Ramos (cell line): ENCODE measurements around the gene NPW.

ENCODE experiments used
- in situ Hi-C: fragments of 300-500 bp; cut with MboI; formaldehyde crosslinking; loops from one replicate; pipeline ENCODE4 v1.14.3; 2022; ENCODE audit warnings: low sequenced_read_pairs; ENCODE audit not compliant: unreplicated experiment

NPW gene

DNA sequence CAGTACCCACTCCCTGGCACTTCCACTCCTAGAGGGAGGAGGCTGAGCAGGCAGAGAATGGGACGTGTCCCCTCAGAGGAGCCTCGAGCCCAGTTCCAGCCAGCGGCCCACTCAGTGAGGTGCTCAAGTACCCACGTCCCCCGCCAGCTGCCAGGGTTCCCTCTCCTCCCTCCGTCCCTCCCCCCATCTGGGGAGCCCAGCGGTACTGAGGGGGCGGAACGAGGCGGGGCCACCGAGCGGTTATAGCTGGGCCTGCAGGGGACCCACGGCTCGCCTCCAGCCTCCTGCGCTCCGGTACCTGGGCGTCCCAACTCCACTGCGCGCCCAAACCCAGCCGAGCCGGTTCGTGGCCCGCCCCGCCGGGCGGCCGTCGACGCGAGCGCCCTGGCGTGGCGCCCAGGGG is at the start of gene NPW:
Gene NPW (plus strand): TSS at position 268 of the 403 bp plus-strand sequence.
- in situ Hi-C loops = loop anchor here (25.0 kb wide), 1 partner anchor 493 kb away; the partner anchor contains the start of genes AMDHD2 and ATP6V0C

DNA sequence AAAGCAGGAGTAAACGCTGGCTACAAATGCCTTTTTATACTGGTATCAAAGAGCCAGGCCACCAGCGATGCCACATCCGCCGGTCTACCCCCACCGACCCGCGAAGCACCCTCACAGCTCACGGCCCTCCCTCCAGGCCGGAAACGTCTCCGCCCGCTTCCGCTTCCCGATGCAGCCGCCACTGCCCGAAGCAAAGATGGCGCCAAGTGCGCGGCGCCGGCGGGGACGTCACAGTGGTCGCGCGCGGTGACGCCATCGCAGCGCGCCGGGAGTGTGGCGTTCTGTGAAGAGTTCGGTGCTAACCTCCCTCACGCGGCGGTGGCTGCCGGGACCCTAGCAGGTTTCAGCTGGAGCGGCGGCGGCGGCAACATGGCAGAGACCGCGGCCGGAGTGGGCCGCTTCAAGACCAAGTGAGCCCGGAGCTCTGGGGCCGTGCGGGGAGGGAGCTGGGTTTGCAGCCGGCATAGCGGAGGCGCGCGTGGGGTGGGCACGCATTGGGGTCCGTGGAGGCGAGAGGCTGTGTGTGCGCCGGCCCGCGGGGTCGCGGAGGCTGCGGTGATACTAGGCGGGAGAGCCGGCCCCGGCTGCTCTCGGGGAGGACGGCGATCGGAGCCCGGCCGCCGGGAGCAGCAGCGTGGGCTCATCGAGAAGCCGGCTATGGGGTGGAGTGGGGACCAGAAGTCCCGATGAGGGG is 47.6 kb upstream of the NPW start, which contains the start of gene TBL3:
Gene TBL3 (plus strand): TSS at position 258 of the 694 bp plus-strand sequence. CDS start 112 bp downstream, at position 370.
- in situ Hi-C loops = no loop called here

DNA sequence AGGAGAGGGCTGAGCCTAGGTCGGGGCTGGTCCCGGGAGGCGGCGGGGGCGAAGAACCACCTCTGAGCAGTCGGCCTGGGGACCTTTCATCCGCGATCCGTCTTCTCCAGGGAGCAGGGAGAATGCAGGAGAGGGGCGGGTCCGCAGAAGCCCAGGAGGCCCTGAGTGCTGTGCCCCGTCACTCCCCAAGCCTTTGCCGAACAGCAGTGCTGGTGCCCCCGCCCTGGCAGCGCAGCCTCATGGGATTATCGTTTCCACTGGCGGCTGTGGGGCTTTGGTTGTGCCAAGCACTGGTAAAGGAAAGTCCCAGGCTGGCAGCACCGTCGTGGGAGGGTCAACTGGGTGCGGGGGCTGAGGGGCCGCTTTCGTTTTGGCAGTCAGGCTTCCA is 47.1 kb upstream of the NPW start:
- in situ Hi-C loops = no loop called here

DNA sequence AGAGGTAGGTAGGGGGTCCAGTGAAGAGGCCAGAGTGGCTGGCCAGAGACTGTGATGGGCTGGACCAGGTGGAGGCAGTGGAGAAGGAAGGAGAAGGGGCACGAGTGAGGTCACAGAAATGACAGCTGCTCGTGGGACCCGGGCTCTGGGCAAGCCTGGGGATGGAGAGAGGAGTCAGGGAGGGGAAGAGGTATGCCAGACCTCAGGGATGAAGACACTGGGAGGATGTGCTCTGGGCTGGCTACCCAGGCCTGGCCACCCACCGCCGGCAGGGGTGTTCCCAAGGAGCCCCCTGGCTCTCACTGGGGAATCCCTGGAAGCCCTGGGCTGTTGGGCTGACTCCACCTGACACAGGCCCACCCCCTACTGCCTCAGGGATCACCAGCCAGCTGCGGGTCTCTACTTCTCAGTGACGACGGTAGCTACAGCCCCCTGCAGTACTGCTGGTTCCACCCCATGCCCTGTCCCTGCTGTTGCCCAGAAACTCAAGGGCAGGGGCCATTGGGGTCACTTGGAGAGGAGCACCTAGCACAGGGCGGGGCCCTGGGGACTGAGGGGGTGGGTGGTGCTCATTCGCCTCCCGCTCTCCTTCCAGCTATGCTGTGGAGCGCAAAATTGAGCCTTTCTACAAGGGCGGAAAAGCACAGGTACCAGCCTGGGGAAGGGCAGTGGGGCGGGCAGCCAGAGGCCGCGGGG is 46.0 kb upstream of the NPW start:
- in situ Hi-C loops = no loop called here

DNA sequence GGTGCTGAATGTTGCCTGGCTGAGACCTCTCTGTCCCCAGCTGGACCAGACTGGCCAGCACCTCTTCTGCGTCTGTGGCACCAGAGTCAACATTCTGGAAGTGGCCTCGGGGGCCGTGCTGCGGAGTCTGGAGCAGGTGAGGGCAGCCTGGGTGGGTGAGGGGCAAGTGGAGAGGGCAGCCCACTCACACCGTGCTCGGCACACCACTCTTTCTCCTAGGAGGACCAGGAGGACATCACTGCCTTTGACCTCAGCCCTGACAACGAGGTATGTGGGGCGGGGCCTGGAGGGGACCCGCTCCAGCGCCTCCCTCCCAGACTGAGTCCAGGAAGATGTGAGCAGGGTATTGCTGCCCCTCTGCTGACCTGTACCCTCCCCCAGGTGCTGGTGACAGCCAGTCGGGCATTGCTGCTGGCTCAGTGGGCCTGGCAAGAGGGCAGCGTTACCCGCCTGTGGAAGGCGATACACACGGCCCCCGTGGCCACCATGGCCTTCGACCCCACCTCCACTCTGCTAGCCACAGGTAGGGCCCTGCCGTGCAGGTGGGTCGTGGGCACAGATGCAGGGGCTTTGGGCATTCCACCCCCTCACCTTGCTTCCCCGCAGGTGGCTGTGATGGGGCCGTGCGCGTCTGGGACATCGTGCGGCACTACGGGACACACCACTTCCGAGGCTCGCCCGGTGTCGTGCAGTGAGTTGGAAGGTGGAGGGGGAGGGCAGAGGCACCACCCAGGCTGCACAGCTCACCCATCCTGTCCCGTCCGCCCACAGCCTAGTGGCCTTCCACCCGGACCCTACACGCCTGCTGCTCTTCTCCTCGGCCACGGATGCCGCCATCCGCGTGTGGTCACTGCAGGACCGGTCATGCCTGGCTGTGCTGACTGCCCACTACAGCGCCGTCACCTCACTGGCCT is 45.2 kb upstream of the NPW start:
- in situ Hi-C loops = no loop called here

DNA sequence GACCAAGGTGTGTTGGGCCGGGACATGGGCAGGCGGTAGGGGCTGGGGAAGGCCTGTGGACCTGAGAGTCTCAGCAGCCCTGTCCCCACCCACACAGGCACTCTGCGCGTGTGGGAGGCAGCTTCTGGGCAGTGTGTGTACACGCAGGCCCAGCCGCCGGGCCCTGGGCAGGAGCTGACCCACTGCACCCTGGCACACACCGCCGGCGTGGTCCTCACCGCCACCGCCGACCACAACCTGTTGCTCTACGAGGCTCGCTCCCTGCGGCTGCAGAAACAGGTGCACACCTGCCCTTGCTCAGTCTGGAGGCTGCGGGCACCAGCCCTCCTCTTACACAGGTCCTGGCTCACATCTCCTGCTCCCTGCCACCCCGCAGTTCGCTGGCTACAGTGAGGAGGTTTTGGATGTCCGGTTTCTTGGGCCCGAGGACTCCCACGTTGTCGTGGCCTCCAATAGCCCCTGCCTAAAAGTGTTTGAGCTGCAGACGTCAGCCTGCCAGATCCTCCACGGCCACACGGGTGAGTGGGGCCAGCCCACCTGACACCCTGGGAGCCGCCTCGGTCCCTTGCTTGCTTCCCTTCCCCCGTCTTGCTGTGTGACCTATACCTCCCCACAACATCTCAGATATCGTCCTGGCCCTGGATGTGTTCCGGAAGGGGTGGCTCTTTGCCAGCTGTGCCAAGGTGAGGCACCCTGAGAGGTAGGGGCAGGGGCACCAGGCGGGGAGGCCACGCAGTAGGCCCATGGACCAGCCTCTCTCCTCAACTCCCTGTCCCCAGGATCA is 44.0 kb upstream of the NPW start:
- in situ Hi-C loops = no loop called here

DNA sequence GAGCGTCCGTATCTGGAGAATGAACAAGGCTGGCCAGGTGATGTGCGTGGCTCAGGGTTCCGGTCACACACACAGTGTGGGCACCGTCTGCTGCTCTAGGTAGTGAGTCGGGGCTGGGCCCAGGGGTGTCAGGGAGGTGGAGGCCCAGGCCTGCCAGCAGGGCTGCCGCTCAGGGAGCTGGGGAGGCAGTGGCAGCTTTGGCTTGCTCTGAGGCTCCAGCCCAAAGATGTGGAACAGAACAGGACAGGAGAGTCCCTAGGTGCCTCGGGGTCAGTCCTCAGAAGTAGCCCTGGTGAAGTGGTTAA is 43.4 kb upstream of the NPW start:
- in situ Hi-C loops = no loop called here

DNA sequence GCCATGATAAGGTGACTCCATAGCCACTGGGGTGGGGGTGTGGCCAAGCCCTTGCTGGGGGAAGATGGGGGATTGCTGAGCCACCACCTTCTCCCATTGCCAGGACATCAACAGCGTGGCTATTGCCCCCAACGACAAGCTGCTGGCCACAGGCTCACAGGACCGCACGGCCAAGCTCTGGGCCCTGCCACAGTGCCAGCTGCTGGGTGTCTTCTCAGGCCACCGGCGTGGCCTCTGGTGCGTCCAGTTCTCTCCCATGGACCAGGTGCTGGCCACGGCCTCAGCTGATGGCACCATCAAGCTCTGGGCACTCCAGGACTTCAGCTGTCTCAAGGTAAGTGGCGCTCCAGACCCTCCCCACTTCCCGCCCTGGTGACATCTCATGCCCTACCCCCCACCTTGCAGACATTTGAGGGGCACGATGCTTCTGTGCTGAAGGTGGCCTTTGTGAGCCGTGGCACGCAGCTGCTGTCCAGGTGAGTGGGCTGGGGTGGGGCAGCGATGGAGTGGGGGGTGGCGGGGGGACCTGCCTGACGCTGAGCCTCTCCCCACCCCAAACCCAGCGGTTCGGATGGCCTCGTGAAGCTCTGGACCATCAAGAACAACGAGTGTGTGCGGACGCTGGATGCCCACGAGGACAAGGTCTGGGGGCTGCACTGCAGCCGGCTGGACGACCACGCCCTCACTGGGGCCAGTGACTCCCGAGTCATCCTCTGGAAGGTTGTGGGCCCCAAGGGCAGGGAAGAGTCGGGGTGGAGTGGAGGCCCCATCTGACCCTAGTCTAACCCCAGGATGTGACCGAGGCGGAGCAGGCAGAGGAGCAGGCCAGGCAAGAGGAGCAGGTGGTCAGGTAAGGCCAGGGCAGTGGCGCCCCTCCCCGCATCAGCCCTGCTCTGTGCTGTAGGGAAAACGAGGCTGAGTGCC is 42.4 kb upstream of the NPW start:
- in situ Hi-C loops = no loop called here

DNA sequence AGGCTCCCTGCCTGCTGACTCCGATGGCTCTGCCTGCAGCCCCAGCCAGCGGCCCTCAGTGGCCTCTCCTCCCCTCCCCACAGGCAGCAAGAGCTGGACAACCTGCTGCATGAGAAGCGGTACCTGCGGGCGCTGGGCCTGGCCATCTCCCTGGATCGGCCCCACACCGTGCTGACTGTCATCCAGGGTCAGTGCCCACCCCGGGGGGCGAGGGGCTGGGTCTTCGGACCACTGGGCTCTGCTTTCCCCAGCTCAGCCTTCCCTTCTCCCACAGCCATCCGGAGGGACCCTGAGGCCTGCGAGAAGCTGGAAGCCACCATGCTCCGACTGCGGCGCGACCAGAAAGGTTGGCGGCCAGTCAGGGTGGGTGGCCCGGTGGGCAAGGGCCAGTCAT is 41.7 kb upstream of the NPW start:
- in situ Hi-C loops = no loop called here

DNA sequence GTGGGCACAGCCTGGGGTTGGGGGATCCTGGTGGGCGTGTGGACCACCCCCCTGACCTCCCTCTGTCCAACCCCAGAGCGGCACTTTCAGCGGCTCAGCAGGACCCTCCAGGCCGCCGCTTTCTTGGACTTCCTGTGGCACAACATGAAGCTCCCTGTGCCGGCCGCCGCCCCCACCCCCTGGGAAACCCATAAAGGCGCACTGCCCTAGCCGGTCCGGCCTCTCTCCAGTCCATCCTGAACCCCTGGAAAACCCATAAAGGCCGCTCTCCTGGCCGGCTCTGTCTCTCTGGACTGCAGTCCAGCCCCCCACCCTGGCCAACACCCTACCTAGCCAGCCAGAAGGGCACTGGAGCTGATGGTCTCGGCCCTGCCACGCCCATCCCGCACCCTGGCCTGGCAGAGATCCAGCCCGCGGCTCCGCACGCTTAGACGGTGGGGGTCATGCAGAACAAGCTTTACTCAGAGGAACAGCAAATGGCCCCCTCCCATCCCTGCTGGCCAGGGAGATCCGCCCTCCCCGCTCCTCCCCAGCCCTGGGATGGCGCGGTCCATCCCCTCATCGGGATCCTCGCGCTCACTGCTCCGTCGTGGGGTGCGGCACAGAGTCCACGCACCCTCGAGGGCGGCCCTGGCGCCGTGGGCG is 41.0 kb upstream of the NPW start:
- in situ Hi-C loops = no loop called here

DNA sequence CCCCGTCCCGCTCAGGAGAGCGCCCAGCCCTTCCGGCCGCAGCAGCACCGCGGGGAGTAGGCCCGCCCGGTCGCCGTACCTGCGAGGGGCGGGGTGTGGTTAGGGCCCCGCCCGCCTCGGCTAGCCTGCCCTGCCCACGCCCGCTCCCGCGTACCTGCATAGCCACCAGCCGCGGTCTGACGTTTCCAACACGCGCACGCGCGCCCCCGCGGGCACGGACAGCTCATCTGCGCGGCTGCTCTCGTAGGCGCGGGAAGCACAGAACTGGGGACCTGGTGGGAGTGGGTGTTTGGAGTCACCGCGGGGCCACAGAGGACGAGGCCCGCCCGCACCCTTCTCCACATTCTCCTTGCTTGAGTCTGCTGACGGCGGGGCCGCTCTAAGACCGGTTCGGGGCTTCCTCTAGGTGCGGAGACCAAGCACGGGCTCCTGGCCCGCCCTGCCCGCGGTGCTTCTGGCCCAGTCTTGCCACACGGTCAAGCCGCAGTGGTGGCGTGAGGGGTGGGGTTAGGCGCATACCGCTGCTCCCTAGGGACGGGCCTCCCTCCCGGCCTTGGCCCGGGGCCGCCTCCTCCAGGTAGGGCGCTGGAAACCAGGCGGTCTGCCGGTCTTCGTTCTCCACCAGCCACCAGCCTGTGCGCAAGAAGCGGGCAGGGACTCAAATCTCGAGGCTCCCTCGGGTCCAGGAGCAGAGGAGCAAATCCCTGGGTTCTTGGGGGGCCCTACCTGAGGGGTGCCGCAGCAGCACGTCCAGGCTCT is 40.1 kb upstream of the NPW start:
- in situ Hi-C loops = no loop called here

DNA sequence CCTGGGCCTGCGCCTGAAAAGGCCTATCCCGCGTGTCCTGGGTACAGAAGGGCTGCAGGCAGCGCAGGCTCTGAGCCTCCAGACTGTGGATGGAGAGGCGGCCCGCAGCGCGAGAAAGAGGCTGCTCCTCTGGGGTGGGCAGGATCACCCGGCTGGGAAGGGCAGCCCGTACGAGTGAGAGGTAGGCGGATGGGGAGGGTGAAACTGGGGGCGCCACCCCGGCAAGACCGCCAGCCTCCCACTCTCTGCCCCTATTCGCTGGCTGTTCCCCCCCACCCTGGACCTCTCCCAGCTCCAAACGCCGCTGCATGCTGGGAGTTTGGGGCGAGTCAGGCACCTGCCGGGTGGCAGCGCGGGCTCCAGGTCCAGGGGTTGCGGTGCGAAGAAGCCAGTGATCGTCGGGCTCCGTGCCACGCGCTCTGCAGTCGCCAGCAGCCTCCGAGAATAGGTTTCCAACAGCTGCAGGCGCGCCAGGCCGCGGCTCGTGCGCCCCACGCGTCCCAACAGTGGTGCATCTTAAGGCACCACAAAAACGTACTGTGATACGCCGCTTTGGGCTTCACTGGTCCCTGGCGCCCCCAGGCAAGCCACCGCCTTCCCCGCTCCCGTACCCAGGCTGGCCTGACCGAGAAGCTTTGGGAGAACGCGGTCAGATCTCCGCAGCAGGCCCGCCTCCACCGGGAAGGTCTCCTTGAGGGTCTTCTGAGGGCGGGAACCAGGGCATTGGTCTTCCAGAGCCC is 39.4 kb upstream of the NPW start:
- in situ Hi-C loops = no loop called here

DNA sequence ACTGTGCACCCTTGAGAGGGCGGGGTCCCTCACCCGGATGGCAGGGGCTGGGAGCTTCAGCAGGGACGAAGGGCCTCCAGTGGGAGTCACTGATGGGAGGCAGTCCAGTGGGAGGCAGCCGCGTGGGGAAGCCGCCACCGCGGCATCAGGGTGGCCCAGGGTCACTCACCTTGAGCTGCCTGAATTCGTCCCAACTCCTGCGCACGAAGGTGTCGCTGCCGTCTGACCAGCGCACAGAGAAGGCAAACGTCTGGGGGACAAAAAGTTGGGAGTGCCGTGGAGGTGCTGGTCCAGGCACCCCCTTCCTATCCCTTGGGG is 38.9 kb upstream of the NPW start:
- in situ Hi-C loops = no loop called here

DNA sequence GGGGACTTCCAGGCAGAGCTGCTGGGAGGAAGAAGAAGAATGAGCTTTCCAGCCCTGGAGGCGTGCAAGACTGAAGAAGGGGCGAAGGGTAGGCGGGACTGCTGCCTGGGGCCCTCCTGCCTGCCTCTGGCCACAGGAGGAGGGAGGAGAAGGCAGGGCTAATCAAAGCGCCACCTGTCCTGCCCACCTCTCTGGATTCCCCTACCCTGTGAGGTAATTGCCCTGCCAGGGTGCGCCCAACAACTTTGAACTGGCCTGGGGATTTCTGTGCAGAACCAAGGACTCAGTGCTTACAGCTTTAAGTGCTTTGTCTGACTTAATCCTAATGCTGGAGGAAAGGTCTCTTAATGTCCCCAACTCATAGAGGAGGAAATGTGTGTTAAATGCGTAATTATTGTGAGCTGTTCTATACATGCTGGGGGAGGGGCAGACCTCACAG is 38.2 kb upstream of the NPW start, which contains the start of gene NOXO1:
Gene NOXO1 (minus strand): TSS at position 72 of the 439 bp plus-strand sequence. CDS start 290 bp downstream, outside the sequence.
- in situ Hi-C loops = no loop called here

DNA sequence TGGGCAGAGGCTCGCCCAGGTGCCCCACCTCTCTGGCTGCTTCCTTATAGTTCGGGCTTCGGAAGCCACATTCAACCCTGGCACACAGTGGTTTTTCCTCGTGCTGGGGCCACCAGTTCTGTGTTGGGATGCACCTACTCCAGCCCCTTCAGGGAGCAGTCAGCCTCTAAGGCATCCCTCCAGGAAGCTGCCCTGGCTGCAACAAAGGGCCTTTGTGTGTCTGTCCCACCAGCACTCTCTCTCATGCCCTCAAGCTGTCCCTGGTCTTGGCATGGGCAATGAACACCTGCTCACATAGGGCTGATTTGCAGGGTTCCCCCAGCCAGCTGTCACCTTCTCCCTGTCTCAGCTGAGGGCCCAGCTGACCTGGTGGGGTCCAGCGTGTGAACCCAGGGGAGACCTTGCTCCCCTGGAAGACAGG is 37.6 kb upstream of the NPW start:
- in situ Hi-C loops = no loop called here

DNA sequence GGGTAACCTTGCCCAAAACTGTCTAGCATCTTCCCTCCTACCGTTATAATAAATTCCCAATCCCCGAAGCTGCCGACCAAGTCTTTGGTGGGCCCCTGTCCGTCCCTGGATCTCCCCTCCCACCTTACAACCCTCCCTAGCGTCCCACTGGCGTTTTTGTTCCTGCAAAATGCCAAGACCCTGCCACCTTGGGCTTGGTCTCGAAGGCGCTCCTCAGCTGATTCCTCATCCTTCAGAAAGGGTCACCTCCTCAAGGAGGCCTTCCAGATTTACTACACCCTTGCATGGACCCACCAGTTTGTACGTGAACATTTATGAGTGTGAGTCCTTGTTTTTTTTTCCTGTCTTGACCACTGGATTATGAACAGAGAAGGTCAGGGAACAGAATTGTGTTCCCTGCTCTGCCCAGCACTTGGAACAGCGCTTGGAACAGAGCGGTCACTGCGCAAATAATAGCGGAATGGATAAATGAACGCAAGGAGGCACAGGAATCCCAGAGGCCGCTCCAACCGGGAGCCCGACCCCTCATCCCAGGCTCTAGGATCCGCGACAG is 36.5 kb upstream of the NPW start:
- in situ Hi-C loops = no loop called here
